Measurements from ENCODE around the gene HABP2.

Gene HABP2

DNA sequence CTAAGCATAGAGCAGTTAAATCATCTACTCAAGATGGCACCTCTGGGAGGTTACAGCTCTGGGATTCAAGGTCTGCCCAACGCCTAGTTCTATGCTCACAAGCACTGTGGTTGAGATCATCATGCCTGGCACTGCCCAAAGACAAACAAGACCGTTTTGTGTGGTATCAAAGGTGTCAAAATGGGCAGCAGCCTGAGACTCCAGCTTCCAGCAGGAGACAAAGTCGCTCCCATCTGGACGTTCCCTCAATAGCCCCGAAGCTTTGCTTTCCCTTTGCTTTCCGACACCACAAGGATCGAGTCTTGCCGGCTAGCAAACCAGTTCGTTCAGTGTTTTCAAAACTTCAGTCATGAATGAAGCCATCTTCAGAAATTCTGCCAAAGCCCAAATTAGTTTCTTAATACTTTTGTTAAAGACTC is 5.1 kb downstream of the HABP2 start:
- no peak for DNase-seq (ENCODE audit: low read depth in 2 of 2)

GRCh38 chr10:113560071-113560470 is 7.2 kb downstream of the HABP2 start:
- DNase-seq (ENCODE audit: low read depth in 2 of 2) = no peak

GRCh38 chr10:113561214-113561613 is 8.4 kb downstream of the HABP2 start:
- DNase-seq (ENCODE audit: low read depth in 2 of 2) = no peak

DNA sequence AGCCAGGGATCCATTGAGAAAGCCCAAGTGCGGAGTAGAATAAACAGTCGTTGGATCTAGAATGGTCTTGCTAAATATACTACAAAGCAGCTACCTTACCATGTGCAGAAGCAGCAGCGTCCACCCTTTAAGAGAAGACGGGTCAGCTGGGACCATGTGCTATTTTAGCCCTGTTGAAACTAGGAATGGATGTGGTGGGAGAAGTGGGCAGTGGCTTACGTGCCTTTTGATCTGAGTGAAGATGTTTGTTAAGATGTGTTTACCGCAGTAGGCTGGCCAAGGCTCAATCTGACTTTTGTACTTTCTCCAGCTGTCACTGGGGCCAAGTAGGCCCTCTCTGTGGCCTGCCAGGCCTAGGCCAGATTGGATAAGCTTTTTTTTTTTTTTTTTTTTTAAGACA is 9.2 kb downstream of the HABP2 start:
- no peak for DNase-seq (ENCODE audit: low read depth in 2 of 2)

DNA sequence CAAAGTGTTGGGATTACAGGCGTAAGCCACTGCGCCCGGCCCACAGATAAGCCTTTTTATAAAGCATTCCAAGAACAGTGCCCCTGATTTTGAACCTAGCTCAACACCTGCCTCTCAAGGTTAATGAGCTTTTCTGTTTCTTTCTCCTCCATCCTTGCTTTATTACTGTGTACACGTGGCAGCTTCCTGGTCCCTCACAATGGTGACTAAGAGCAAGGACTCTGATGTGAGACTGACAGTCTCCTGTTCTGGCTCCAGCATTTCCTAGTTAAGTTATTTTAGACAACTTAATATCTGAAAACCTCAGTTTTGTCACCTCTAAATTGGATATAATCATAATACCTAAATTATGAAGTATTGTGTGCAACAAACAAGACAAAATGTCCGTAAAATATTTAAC is 9.9 kb downstream of the HABP2 start:
- DNase-seq (ENCODE audit: low read depth in 2 of 2) = no peak

- DNase-seq (ENCODE audit: low read depth in 2 of 2) = peak; percentile 16 to 18
These were observed 10.6 kb downstream of the HABP2 start for GRCh38 chr10:113563306-113564088.

DNA sequence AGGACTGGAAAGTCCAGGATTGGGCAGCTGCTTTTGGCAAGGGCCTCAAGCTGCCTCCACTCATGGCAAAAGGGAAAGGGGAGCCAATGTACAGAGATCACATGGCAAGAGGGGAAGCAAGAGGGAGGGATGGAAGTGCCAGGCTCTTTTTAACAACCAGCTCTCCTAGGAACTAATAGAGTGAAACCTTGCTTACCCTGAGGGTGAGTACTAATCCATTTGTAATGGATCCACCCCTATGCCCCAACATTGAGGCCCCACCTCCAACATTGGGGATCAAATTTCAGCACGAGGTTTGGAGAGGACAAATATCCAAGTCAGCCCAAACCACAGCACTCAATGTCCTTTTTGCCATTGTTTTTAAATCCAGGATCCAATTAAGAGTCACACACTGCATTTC is 12.5 kb downstream of the HABP2 start:
- DNase-seq (ENCODE audit: low read depth in 2 of 2) = no peak

GRCh38 chr10:113566888-113567287 is 14.0 kb downstream of the HABP2 start:
- DNase-seq (ENCODE audit: low read depth in 2 of 2) = no peak

- DNase-seq (ENCODE audit: low read depth in 2 of 2) = no peak
These were observed 16.7 kb downstream of the HABP2 start for GRCh38 chr10:113569576-113569975.

DNA sequence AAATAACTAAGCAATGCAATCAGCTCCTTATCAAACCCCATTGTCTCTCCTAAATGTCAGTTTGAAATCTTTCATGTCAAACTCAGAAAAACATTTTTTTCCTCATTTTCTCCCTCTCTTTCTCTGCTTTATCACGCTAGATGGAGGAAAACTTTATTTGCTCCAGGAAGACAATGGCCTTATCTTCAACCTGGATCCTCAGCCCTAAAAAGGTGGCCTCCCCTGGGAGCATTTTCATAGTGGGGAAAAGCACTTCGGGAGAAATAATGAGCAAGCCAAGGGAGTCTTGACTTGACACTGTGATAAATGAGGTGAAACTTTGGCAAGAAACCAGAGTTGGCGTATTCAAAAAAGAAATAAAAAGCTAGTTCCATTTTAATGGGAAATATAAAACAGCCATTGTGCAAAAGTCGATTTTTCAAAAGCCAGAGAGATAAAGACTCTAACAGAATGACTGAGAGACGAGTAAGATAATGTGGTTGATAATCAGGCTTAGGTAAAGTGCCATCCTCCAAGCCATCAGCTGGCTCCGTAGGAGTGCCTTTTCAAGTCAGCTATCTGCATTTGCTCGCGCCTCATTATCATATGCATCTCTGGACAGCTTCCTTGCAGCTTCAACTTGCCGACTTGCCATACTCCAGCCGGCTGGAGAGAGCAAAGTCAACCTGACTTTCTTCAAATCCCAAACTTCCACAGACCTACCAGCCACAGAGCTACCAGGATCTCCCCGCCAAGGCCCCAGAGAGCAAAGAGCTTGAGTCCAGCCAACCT is 19.9 kb downstream of the HABP2 start:
- DNase-seq (ENCODE audit: low read depth in 2 of 2) = no peak

GRCh38 chr10:113573368-113573767 is 20.5 kb downstream of the HABP2 start:
- DNase-seq (ENCODE audit: low read depth in 2 of 2) = no peak

DNA sequence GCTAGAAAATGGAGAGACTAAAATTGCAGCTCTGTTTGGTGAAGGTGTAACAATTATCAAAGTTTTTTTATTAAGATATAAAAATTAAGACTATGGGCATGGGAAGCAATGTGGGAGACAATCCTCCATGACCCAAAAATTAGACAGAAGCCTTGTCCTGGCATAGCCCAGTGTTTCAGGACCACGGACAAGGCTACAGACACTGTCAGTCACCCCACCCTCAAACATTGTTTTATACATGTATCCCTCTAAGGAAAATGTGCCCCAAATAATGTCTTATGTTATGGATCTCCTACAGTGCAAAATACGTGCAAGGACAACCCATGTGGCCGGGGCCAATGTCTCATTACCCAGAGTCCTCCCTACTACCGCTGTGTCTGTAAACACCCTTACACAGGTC is 24.0 kb downstream of the HABP2 start:
- no peak for DNase-seq (ENCODE audit: low read depth in 2 of 2)

DNA sequence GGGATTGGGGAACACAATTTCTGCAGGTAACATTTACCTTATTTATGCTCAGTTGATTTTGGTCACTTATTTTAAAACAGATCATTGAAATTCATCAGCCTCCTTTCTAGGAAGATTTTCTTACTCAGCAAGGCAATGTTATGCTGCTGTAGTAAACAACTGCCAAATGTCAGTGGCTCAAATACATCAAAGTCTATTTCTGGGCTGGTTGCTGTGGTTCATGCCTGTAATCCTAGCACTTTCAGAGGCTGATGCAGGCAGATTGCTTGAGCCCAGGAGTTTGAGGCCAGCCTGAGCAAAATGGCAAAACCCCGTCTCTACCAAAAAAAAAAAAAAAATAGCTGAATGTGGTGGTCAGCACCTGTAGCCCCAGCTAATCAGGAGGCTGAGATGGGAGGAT is 25.9 kb downstream of the HABP2 start:
- DNase-seq (ENCODE audit: low read depth in 2 of 2) = no peak

GRCh38 chr10:113581092-113581491 is 28.2 kb downstream of the HABP2 start:
- no peak for DNase-seq (ENCODE audit: low read depth in 2 of 2)

GRCh38 chr10:113583571-113583970 is 30.7 kb downstream of the HABP2 start:
- no peak for DNase-seq (ENCODE audit: low read depth in 2 of 2)

- DNase-seq (ENCODE audit: low read depth in 2 of 2) = no peak
These were observed 33.1 kb downstream of the HABP2 start for GRCh38 chr10:113585949-113586348.

DNA sequence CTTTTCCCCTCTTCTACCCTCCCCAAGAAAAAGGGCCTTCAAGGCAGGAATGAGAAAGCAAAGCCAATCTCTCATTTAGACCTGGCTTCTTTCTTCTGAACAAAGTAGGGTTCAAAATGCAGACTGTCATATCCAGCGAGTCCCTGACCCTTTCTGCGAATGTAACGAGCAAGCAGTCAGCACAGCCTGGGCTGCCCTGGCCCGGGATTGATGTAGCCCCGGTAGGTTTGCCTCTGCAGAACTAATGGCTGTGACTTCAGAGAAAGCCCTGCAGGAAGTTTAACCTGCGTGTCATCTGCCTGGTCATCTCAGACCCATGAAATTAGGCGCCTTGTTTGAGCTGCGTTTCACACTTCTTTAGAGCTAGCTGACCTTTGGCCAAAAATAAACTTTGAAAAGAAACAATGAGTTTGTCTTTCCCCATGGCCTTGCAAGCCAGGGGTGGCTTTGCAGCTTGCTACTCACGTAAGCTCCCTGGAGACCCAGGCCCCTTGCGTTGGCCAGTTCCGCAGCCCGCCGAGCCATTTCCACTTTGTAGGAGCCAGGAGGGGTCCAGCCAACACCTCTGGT is 36.4 kb downstream of the HABP2 start:
- no peak for DNase-seq (ENCODE audit: low read depth in 2 of 2)

- no peak for DNase-seq (ENCODE audit: low read depth in 2 of 2)
These were observed 37.7 kb downstream of the HABP2 start for GRCh38 chr10:113590581-113590980.

DNA sequence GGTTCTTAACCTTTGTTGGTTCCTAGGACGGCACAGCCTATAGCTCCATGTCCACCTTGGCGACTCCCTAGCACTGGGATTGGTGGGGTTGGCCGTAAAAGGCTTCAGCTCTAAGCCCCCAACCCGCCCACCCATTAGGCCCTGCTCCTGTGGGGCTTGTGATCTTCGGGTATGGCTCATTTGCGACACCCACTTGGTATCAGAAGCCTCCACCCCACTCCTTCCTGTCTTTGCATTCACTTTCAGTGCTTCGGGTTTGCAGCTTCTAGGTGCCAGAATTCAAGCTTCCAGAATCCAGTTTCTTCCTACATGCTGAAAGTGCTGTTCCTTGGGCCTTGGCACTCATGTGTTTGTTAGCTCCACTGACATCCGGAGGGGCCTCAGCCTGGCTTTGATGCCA is 39.5 kb downstream of the HABP2 start:
- DNase-seq (ENCODE audit: low read depth in 2 of 2) = no peak

GRCh38 chr10:113594652-113595051 is 41.8 kb downstream of the HABP2 start:
- DNase-seq (ENCODE audit: low read depth in 2 of 2) = no peak

- no peak for DNase-seq (ENCODE audit: low read depth in 2 of 2)
These were observed 47.7 kb downstream of the HABP2 start for GRCh38 chr10:113600569-113600968.

DNA sequence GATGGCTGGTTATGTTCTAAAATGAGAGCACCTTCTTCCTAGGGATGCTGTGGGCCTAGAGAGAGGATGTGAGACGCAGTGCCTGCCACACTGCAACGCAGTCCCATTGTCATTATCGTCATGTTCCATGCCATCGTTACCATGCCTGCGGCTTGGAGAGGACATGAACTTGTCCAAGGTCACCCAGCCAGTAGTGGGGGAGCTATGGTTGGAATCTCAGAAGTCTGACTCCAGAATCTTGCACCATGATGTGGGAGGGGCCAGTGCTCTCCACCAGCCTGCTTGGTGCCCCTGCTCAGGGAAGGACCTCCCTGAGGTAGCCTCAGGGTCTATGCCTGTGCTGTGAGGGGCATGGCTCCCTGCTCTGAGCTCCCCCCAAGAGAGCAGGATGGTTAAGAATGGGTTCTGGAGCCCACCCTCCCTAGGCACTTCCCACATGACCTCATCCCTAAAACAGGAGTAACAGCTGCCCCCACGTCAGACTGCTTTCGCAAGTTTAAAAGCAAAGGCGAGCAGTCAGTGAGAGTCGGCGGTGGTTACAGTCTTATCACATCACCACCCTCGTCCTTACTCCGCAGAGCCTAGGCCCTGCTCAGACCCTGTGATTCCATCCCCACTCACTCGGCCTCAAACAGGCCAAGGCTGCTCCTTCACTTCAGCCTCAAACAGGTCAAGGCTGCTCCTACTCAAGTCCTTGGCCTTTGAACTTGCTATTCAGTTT is 50.4 kb downstream of the HABP2 start:
- no peak for DNase-seq (ENCODE audit: low read depth in 2 of 2)
